ENCODE measurements around the gene PTPRE. TPM values are rescaled to one million over a fixed set of nuclear protein-coding genes. Genes with fewer than 3 reads are reported as not detected.

The PTPRE gene
- total RNA-seq, 1 donor from 2014 or later: 2.4 TPM

GRCh38 chr10:127953876-127954275 is 47.0 kb downstream of the PTPRE start:
- no peak for TF ChIP-seq CTCF (IDR thresholded peaks at IDR 0.05; ENCODE audit: unreplicated experiment)
- Mint-ChIP-seq H3K4me1 (ENCODE audit: low read depth) (peaks cover 1% of the 10 kb centered on the region), H3K27me3 (no peaks in the 10 kb centered on the region), H3K36me3 (ENCODE audit: insufficient read depth) (no peaks in the 10 kb centered on the region), H3K9me3 (ENCODE audit: low read depth) (peaks cover 8% of the 10 kb centered on the region), H3K4me3 (ENCODE audit: low read depth) (no peak overlapping the region), H3K27ac (no peak overlapping the region)
- no peak for DNase-seq (ENCODE audit: low spot score, unreplicated experiment)

GRCh38 chr10:127959428-127959827 is 52.5 kb downstream of the PTPRE start:
- no peak overlapping the region for H3K27ac Mint-ChIP-seq
- no peak overlapping the region for H3K4me3 Mint-ChIP-seq (ENCODE audit: low read depth)
- no peaks in the 10 kb centered on the region for H3K4me1 Mint-ChIP-seq (ENCODE audit: low read depth)
- no peak for TF ChIP-seq CTCF (IDR thresholded peaks at IDR 0.05; ENCODE audit: unreplicated experiment)
- peaks cover 6% of the 10 kb centered on the region for H3K27me3 Mint-ChIP-seq
- H3K36me3 Mint-ChIP-seq (ENCODE audit: insufficient read depth): no peaks in the 10 kb centered on the region
- H3K9me3 Mint-ChIP-seq (ENCODE audit: low read depth): peaks cover 8% of the 10 kb centered on the region
- DNase-seq (ENCODE audit: low spot score, unreplicated experiment): no peak

- TF ChIP-seq CTCF (IDR thresholded peaks at IDR 0.05; ENCODE audit: unreplicated experiment): no peak
Observed at GRCh38 chr10:127961071-127961470, 54.2 kb downstream of the PTPRE start.

GRCh38 chr10:127962205-127962604 is 55.3 kb downstream of the PTPRE start:
- no peak overlapping the region for H3K4me3 Mint-ChIP-seq (ENCODE audit: low read depth)
- no peak for DNase-seq (ENCODE audit: low spot score, unreplicated experiment)
- peaks cover 2% of the 10 kb centered on the region for H3K9me3 Mint-ChIP-seq (ENCODE audit: low read depth)
- H3K27me3 Mint-ChIP-seq: peaks cover 6% of the 10 kb centered on the region
- TF ChIP-seq CTCF (IDR thresholded peaks at IDR 0.05; ENCODE audit: unreplicated experiment): no peak
- no peak overlapping the region for H3K27ac Mint-ChIP-seq
- H3K4me1 Mint-ChIP-seq (ENCODE audit: low read depth): no peaks in the 10 kb centered on the region
- no peaks in the 10 kb centered on the region for H3K36me3 Mint-ChIP-seq (ENCODE audit: insufficient read depth)

More at GRCh38 chr10:127961071-127961470, 54.2 kb downstream of the PTPRE start:
- H3K27me3 Mint-ChIP-seq: peaks cover 6% of the 10 kb centered on the region
- no peak for DNase-seq (ENCODE audit: low spot score, unreplicated experiment)
- no peaks in the 10 kb centered on the region for H3K4me1 Mint-ChIP-seq (ENCODE audit: low read depth)
- H3K4me3 Mint-ChIP-seq (ENCODE audit: low read depth): no peak overlapping the region
- H3K27ac Mint-ChIP-seq: no peak overlapping the region
- H3K9me3 Mint-ChIP-seq (ENCODE audit: low read depth): peaks cover 8% of the 10 kb centered on the region
- H3K36me3 Mint-ChIP-seq (ENCODE audit: insufficient read depth): no peaks in the 10 kb centered on the region

- peaks cover 3% of the 10 kb centered on the region for H3K4me1 Mint-ChIP-seq (ENCODE audit: low read depth)
Observed at GRCh38 chr10:127963136-127963535, 56.2 kb downstream of the PTPRE start.

More at GRCh38 chr10:127963136-127963535, 56.2 kb downstream of the PTPRE start:
- Mint-ChIP-seq H3K9me3 (ENCODE audit: low read depth) (no peaks in the 10 kb centered on the region), H3K36me3 (ENCODE audit: insufficient read depth) (no peaks in the 10 kb centered on the region), H3K27ac (no peak overlapping the region), H3K27me3 (peaks cover 6% of the 10 kb centered on the region), H3K4me3 (ENCODE audit: low read depth) (no peak overlapping the region)
- TF ChIP-seq CTCF (IDR thresholded peaks at IDR 0.05; ENCODE audit: unreplicated experiment): no peak
- no peak for DNase-seq (ENCODE audit: low spot score, unreplicated experiment)

Measured in progenitor cell of endocrine pancreas (in vitro differentiated cells).